ENCODE measurements around the gene NPTN.

- no peak for TF ChIP-seq CTCF (IDR thresholded peaks at IDR 0.05)
- no peak for TF ChIP-seq EP300 (IDR thresholded peaks at IDR 0.05)
- no peak for TF ChIP-seq POLR2A (IDR thresholded peaks at IDR 0.05)
These were observed 31.4 kb downstream of the NPTN start for GRCh38 chr15:73601451-73602445.
